ENCODE measurements around the gene LMNA.

GRCh38 chr1:156097499-156098178 lies 16.9 kb upstream of the LMNA start:
- TF ChIP-seq ZNF384 (IDR thresholded peaks at IDR 0.05), result no peak
- no peak for TF ChIP-seq SP1 (IDR thresholded peaks at IDR 0.05)
- no peak for TF ChIP-seq L3MBTL2 (conservative IDR thresholded peaks at IDR 0.05)
- no peak for TF ChIP-seq SUZ12 (IDR thresholded peaks at IDR 0.05)
- TF ChIP-seq FOXM1 (IDR thresholded peaks at IDR 0.05; ENCODE audit: borderline replicate concordance), result no peak
- no peak for TF ChIP-seq FOXK2 (IDR thresholded peaks at IDR 0.05)
- TF ChIP-seq PKNOX1 (IDR thresholded peaks at IDR 0.05), result no peak
- no peak for TF ChIP-seq ELF4 (IDR thresholded peaks at IDR 0.05)
- no peak for TF ChIP-seq BHLHE40 (IDR thresholded peaks at IDR 0.05; ENCODE audit: borderline replicate concordance)
- no peak for TF ChIP-seq TARDBP (IDR thresholded peaks at IDR 0.05)
- TF ChIP-seq CTBP1 (IDR thresholded peaks at IDR 0.05; ENCODE audit: borderline replicate concordance), result no peak
